Smooth muscle cell (in vitro differentiated cells): ENCODE data around the gene MSRB3. TPM values are rescaled to one million over a fixed set of nuclear protein-coding genes. Genes with fewer than 3 reads are reported as not detected.
"Not testable (repeated sequence)": the region's sequence is repeated elsewhere in the genome, so short reads cannot be mapped to it uniquely, and the experiment has no call there.

Source experiments
- DNase-seq: peaks from one replicate; lab custom pipeline; 2025; ENCODE audit not compliant: unreplicated experiment; lab: John Stamatoyannopoulos, UW
- H2AFZ ChIP-seq: fragments of 200-600 bp; sonication (generic); 2 replicates; pipeline ENCODE4 v1.6.0; 2016; ENCODE audit warnings: antibody characterized with exemption, low read depth, mild to moderate bottlenecking
- H3F3A ChIP-seq: fragments of 200-600 bp; sonication (generic); 2 replicates; pipeline ENCODE4 v1.6.0; 2017; ENCODE audit warnings: antibody characterized with exemption, low read depth
- H3K27ac ChIP-seq: fragments of 200-600 bp; sonication (generic); 2 replicates; pipeline ENCODE4 v1.5.1; 2016; ENCODE audit warnings: low read depth, mild to moderate bottlenecking
- H3K27me3 ChIP-seq: fragments of 200-600 bp; sonication (generic); 2 replicates; pipeline ENCODE4 v1.6.1; 2016; ENCODE audit warnings: low read depth, mild to moderate bottlenecking
- H3K36me3 ChIP-seq: fragments of 200-600 bp; sonication (generic); 2 replicates; pipeline ENCODE4 v1.5.1; 2016; ENCODE audit warnings: low read depth
- H3K4me1 ChIP-seq: fragments of 200-600 bp; sonication (generic); 2 replicates; pipeline ENCODE4 v1.5.1; 2016; ENCODE audit warnings: low read depth
- H3K4me2 ChIP-seq: fragments of 200-600 bp; sonication (generic); 2 replicates; pipeline ENCODE4 v1.6.0; 2016; ENCODE audit warnings: mild to moderate bottlenecking
- H3K4me3 ChIP-seq: fragments of 200-600 bp; sonication (generic); 2 replicates; pipeline ENCODE4 v1.5.1; 2016; ENCODE audit warnings: mild to moderate bottlenecking
- H3K79me2 ChIP-seq: fragments of 200-600 bp; sonication (generic); 2 replicates; pipeline ENCODE4 v1.6.0; 2016; ENCODE audit warnings: low read depth, mild to moderate bottlenecking
- H3K9ac ChIP-seq: fragments of 200-600 bp; sonication (generic); 2 replicates; pipeline ENCODE4 v1.6.0; 2016; ENCODE audit warnings: low read depth
- H3K9me3 ChIP-seq: fragments of 200-600 bp; sonication (generic); replicated peaks from 2 replicates; pipeline ENCODE4 v1.5.1; 2016; ENCODE audit warnings: low read depth
- H4K20me1 ChIP-seq: fragments of 200-600 bp; sonication (generic); 2 replicates; pipeline ENCODE4 v1.6.0; 2016; ENCODE audit warnings: low read depth
- CTCF ChIP-seq: fragments of 200-600 bp; sonication (generic); IDR thresholded peaks from 2 replicates; pipeline ENCODE4 v1.5.1; 2017; ENCODE audit warnings: borderline replicate concordance, mild to moderate bottlenecking, antibody characterized with exemption; ENCODE audit not compliant: insufficient read depth, poor library complexity, severe bottlenecking
- WGBS: methylation state at CpG from one replicate; pipeline ENCODE4 v1.1.7; 2016; ENCODE audit warnings: low lambda C conversion rate; 5-methylcytosine and 5-hydroxymethylcytosine counted together
- polyA plus RNA-seq: library from polyadenylated mRNA; unstranded; fragments of >200 nt; fragmentation: Nextera tagmentation; extraction: Ambion mirVana; gene quantifications from 2 replicates; pipeline ENCODE4 v1.2.1, GENCODE V29; 2016
- total RNA-seq: library from RNA; depleted of rRNA; stranded (reverse); fragments of >200 nt; gene quantifications from 2 replicates; pipeline ENCODE4 v1.2.3, GENCODE V29; 2014

Gene MSRB3
- total and polyA plus RNA-seq, 2 experiments from 2014 or later: 63.1 to 107 TPM

DNA sequence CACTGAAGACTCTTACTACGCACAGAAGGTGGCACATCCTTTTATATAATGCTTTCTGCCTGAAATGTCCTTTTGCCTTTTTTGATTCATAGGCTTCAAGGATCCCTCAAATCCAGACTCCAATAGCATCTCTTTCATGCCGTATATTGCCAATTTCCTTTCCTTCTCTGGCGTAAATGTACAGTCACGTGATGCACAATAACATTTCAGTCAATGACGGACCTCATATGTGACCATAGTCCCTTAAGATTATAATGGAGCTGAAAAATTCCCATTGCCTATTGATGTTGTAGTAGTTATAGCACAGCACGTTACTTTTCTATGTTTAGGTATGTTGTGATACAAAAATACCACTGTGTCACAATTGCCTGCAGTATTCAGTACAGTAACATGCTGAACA, 196.3 kb downstream of the MSRB3 start:
- Histone ChIP-seq H3K27ac (no peak overlapping the region), H3K4me2 (no peak overlapping the region), H3K9ac (no peak overlapping the region), H2AFZ (no peak overlapping the region), H3K4me3 (no peak overlapping the region), H3K9me3 (no peaks in the 10 kb centered on the region), H3F3A (no peaks in the 10 kb centered on the region), H4K20me1 (no peaks in the 10 kb centered on the region), H3K36me3 (no peaks in the 10 kb centered on the region), H3K27me3 (no peaks in the 10 kb centered on the region), H3K79me2 (no peaks in the 10 kb centered on the region), H3K4me1 (no peaks in the 10 kb centered on the region)
- no peak for DNase-seq
- TF ChIP-seq CTCF: no peak
- WGBS: 94% methylated on average over 6 of the region's 6 CpGs

- no peak for TF ChIP-seq CTCF
- H2AFZ ChIP-seq: no peak overlapping the region
- no peaks in the 10 kb centered on the region for H3K36me3 ChIP-seq
- H3K4me2 ChIP-seq: no peak overlapping the region
- no peaks in the 10 kb centered on the region for H4K20me1 ChIP-seq
- no peak overlapping the region for H3K4me3 ChIP-seq
- DNase-seq: no peak
- H3K9me3 ChIP-seq: no peaks in the 10 kb centered on the region
- H3K27me3 ChIP-seq: no peaks in the 10 kb centered on the region
- no peak overlapping the region for H3K27ac ChIP-seq
- no peak overlapping the region for H3K9ac ChIP-seq
- no peaks in the 10 kb centered on the region for H3K79me2 ChIP-seq
- H3F3A ChIP-seq: no peaks in the 10 kb centered on the region
- H3K4me1 ChIP-seq: no peaks in the 10 kb centered on the region
Measured at GRCh38 chr12:65477721-65478120, 199.2 kb downstream of the MSRB3 start.

DNA sequence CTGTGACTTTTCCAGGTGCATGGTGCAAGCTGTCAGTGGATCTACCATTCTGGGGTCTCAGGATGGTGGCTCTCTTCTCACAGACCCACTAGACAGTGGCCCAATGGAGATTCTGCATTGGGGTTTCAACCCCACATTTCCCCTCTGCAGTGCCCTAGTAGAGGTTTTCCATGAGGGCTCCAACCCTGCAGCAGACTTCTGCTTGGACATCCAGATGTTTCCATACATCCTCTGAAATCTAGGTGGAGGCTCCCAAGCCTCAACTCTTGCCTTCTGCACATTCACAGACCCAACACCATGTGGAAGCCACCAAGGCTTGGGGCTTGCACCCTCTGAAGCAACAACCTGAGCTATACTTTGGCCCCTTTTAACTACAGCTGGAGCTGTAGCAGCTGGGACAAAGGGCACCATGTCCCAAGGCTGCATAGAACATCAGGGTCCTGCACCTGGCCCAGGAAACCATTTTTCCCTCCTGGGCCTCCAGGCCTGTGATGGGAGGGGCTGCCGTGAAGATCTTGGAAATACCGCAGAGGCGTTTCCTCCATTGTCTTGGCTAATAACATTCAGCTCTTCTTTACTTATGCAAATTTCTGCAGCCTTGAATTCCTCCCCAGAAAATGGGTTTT, 205.5 kb downstream of the MSRB3 start:
- not testable (repeated sequence) for H3K79me2 ChIP-seq, H2AFZ ChIP-seq, H3K27ac ChIP-seq, H3K4me2 ChIP-seq, H3K9ac ChIP-seq, H3K27me3 ChIP-seq, H3K9me3 ChIP-seq, H3K4me1 ChIP-seq, H3K4me3 ChIP-seq, H4K20me1 ChIP-seq, H3K36me3 ChIP-seq, DNase-seq, H3F3A ChIP-seq
- WGBS: 98% methylated on average over 3 of the region's 3 CpGs

DNA sequence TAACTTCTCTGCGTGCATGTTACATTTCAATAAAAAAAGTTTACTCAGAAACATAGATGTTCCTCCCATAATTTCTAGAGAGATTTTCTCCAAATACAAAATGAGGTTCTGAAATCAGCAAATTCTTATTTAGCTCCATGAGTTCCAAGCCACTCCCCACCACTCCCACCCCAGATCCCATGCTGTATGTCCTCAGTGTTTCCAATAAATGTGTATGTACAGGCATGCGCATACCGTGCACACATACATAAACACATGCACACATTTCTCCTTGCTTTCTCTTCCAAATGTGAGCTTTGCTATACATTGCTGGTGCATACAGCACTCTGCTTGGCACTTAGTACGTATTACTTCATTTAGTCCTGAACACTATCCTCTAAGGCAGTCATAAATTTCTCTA, 209.7 kb downstream of the MSRB3 start:
- Histone ChIP-seq H3K27me3 (no peaks in the 10 kb centered on the region), H2AFZ (no peak overlapping the region), H3K4me1 (no peaks in the 10 kb centered on the region), H3K9me3 (peaks cover 8% of the 10 kb centered on the region), H3K27ac (no peak overlapping the region), H3K9ac (no peak overlapping the region), H3K4me3 (no peak overlapping the region), H3K4me2 (no peak overlapping the region), H4K20me1 (no peaks in the 10 kb centered on the region), H3K36me3 (no peaks in the 10 kb centered on the region), H3K79me2 (no peaks in the 10 kb centered on the region), H3F3A (no peaks in the 10 kb centered on the region)
- no peak for DNase-seq
- TF ChIP-seq CTCF: no peak
- WGBS: 91% methylated on average over 4 of the region's 4 CpGs
